Spleen (tissue), 11 donors: ENCODE results near the gene TENM4. TPM values are rescaled to one million over a fixed set of nuclear protein-coding genes. Genes with fewer than 3 reads are reported as not detected.
A peak's percentile ranks its signal among the peaks of the same experiment; 100 is the strongest.

Source experiments
- DNase-seq: peaks from one replicate; pipeline ENCODE4 v3.0.0-alpha.2; 2020
- H3K27ac ChIP-seq, 8 donors: fragments of 200-600 bp; sonication (generic) in 7 of 8; 1 replicate in 4 of 8; 2 replicates in 4 of 8; pipeline versions ENCODE4 v1.5.0 to v1.8.0; 2016 to 2021; ENCODE audit warnings: inconsistent platforms in 4 of 8, mild to moderate bottlenecking in 4 of 8, moderate library complexity in 1 of 8
- H3K27me3 ChIP-seq, 7 donors: fragments of 200-600 bp; sonication (generic) in 6 of 7; replicated peaks in 1 of 7; 1 replicate in 4 of 7; 2 replicates in 3 of 7; pipeline versions ENCODE4 v1.5.0 to v1.8.0; 2016 to 2021; ENCODE audit warnings: inconsistent platforms in 3 of 7, mild to moderate bottlenecking in 1 of 7
- H3K36me3 ChIP-seq, 6 donors: fragments of 200-600 bp; sonication (generic) in 5 of 6; 1 replicate in 4 of 6; 2 replicates in 2 of 6; pipeline versions ENCODE4 v1.5.0 to v1.8.0; 2016 to 2021; ENCODE audit warnings: inconsistent platforms in 2 of 6
- H3K4me1 ChIP-seq, 6 donors: fragments of 200-600 bp; sonication (generic) in 5 of 6; 1 replicate in 3 of 6; 2 replicates in 3 of 6; pipeline versions ENCODE4 v1.5.0 to v1.8.0; 2016 to 2021; ENCODE audit warnings: inconsistent platforms in 3 of 6
- H3K4me3 ChIP-seq, 8 donors: fragments of 200-600 bp; sonication (generic) in 7 of 8; 1 replicate in 4 of 8; 2 replicates in 4 of 8; pipeline versions ENCODE4 v1.5.0 to v1.8.0; 2016 to 2021; ENCODE audit warnings: inconsistent platforms in 4 of 8, mild to moderate bottlenecking in 4 of 8, moderate library complexity in 2 of 8
- H3K9me3 ChIP-seq, 8 donors: fragments of 200-600 bp; sonication (generic) in 7 of 8; 1 replicate in 4 of 8; 2 replicates in 4 of 8; pipeline versions ENCODE4 v1.5.0 to v1.8.0; 2016 to 2021; ENCODE audit warnings: inconsistent platforms in 4 of 8
- CTCF ChIP-seq, 11 experiments: fragments of 200-600 bp in 7 of 11; fragments of 450-650 bp in 4 of 11; sonication (generic) in 4 of 11; IDR thresholded peaks in 8 of 11; conservative IDR thresholded peaks in 3 of 11; 1 replicate in 7 of 11; 2 replicates in 4 of 11; pipeline versions ENCODE4 v1.4.0 to v1.8.0; 2016 to 2021; ENCODE audit warnings: antibody characterized with exemption in 11 of 11, inconsistent platforms in 4 of 11, mild to moderate bottlenecking in 1 of 11
- POLR2A ChIP-seq, 3 donors: fragments of 450-650 bp; IDR thresholded peaks; one replicate each; pipeline ENCODE4 v1.5.1; 2017; ENCODE audit warnings: antibody characterized with exemption in 3 of 3, mild to moderate bottlenecking in 1 of 3
- POLR2AphosphoS5 ChIP-seq, 3 donors: sonication (generic); formaldehyde crosslinking; IDR thresholded peaks; one replicate each; pipeline ENCODE4 v1.5.1; 2017; ENCODE audit warnings: antibody characterized with exemption in 3 of 3
- WGBS, 5 donors: extraction: QIAGEN DNeasy Blood & Tissue Kit in 3 of 5; methylation state at CpG; one replicate each; pipeline versions ENCODE4 v1.1.5 to v1.1.7; 2013 to 2018; 5-methylcytosine and 5-hydroxymethylcytosine counted together
- intact Hi-C: fragments of 100-400 bp; cut with DNase I; formaldehyde crosslinking; loops from one replicate; pipeline ENCODE4 v1.15.0; 2023; ENCODE audit warnings: low total_unique reads
- polyA plus RNA-seq, 3 donors: library from polyadenylated mRNA; stranded (reverse); fragments of 200-250 nt; gene quantifications; one replicate each; pipeline ENCODE4 v1.2.1, GENCODE V29; 2013
- total RNA-seq, 7 donors: library from RNA; depleted of rRNA in 3 of 7; stranded (reverse); fragments of >200 nt in 3 of 7; fragmentation: NEBNext Ultra II Directional in 4 of 7; extraction: Animal tissue kit (Norgen Biotek cat#: 25700) in 4 of 7; gene quantifications; one replicate each; pipeline versions ENCODE4 v1.1.0 to v1.2.1, GENCODE V29; 2016 to 2021
- donor health status: healthy with polysubstance abuse.
- donor health status: DM: no; HTN: no; CAD: no; lungs with moderate emphysema.
- donor health status: DM: no; HTN: no; CAD: no.
- donor health status: Bipolar disorder and iron deficiency.
- donor health status: healthy.
- donor health status: DM: no; HTN: no; CAD: no.
- donor health status: DM: yes; HTN: yes; CAD: no.

Gene TENM4
- total and polyA plus RNA-seq, 10 donors = 0.09 to 4.5 (median 1.2) TPM

- Histone ChIP-seq H3K4me1 (no peaks in the 10 kb centered on the region), H3K27me3 (peaks cover 0 to 11% (median 0%) of the 10 kb centered on the region in 7 donors), H3K27ac (no peak overlapping the region), H3K36me3 (no peaks in the 10 kb centered on the region), H3K4me3 (no peak overlapping the region), H3K9me3 (no peaks in the 10 kb centered on the region)
- DNase-seq = no peak
- 57 to 72% (median 67%) methylated on average over 7 of the region's 7 CpGs for WGBS, 5 donors
- TF ChIP-seq POLR2A (IDR thresholded peaks at IDR 0.05) = no peak
- no peak for TF ChIP-seq CTCF (IDR thresholded peaks at IDR 0.05 in 8 of 11, conservative IDR thresholded peaks at IDR 0.05 in 3 of 11)
- TF ChIP-seq POLR2AphosphoS5 (IDR thresholded peaks at IDR 0.05) = no peak
- intact Hi-C loops = no loop called here
These were observed 501.9 kb downstream of the TENM4 start for GRCh38 chr11:78938971-78939370.

- H3K4me3 ChIP-seq = no peak overlapping the region
- H3K9me3 ChIP-seq = no peaks in the 10 kb centered on the region
- 88 to 97% (median 92%) methylated on average over 1 of the region's 1 CpG for WGBS, 5 donors
- intact Hi-C loops = no loop called here
- TF ChIP-seq POLR2A (IDR thresholded peaks at IDR 0.05) = no peak
- TF ChIP-seq POLR2AphosphoS5 (IDR thresholded peaks at IDR 0.05) = no peak
- TF ChIP-seq CTCF (IDR thresholded peaks at IDR 0.05 in 8 of 11, conservative IDR thresholded peaks at IDR 0.05 in 3 of 11) = no peak
- no peaks in the 10 kb centered on the region for H3K4me1 ChIP-seq
- no peaks in the 10 kb centered on the region for H3K36me3 ChIP-seq
- H3K27ac ChIP-seq = no peak overlapping the region
- peaks cover 0 to 11% (median 0%) of the 10 kb centered on the region in 7 donors for H3K27me3 ChIP-seq
- DNase-seq = no peak
These were observed 502.8 kb downstream of the TENM4 start for GRCh38 chr11:78938036-78938435.

GRCh38 chr11:78935398-78936068 is 505.3 kb downstream of the TENM4 start:
- Histone ChIP-seq H3K27ac (peak overlapping the region in 4 of 8 donors; percentile 51 to 70 (median 66)), H3K27me3 (peaks cover 0 to 4% (median 0%) of the 10 kb centered on the region in 7 donors), H3K9me3 (no peaks in the 10 kb centered on the region), H3K4me3 (peak overlapping the region in 1 of 8 donors; percentile 8), H3K36me3 (no peaks in the 10 kb centered on the region), H3K4me1 (no peaks in the 10 kb centered on the region)
- TF ChIP-seq POLR2A (IDR thresholded peaks at IDR 0.05) (no peak), POLR2AphosphoS5 (IDR thresholded peaks at IDR 0.05) (no peak), CTCF (IDR thresholded peaks at IDR 0.05 in 8 of 11, conservative IDR thresholded peaks at IDR 0.05 in 3 of 11) (no peak)
- intact Hi-C loops = no loop called here
- DNase-seq = no peak
- 41 to 60% (median 52%) methylated on average over 4 of the region's 4 CpGs for WGBS, 5 donors

- no peak for DNase-seq
- intact Hi-C loops = no loop called here
- Histone ChIP-seq H3K9me3 (no peaks in the 10 kb centered on the region), H3K4me3 (no peak overlapping the region), H3K27ac (no peak overlapping the region), H3K36me3 (no peaks in the 10 kb centered on the region), H3K27me3 (peaks cover 0 to under 1% (median 0%) of the 10 kb centered on the region in 7 donors), H3K4me1 (no peaks in the 10 kb centered on the region)
- 69 to 86% (median 78%) methylated on average over 5 of the region's 5 CpGs for WGBS, 5 donors
- no peak for TF ChIP-seq POLR2AphosphoS5 (IDR thresholded peaks at IDR 0.05)
- no peak for TF ChIP-seq CTCF (IDR thresholded peaks at IDR 0.05 in 8 of 11, conservative IDR thresholded peaks at IDR 0.05 in 3 of 11)
- TF ChIP-seq POLR2A (IDR thresholded peaks at IDR 0.05) = no peak
These were observed 507.5 kb downstream of the TENM4 start for GRCh38 chr11:78933350-78933749.
